Natural killer cell (primary cell): ENCODE measurements around the gene COG5. TPM values are rescaled to one million over a fixed set of nuclear protein-coding genes. Genes with fewer than 3 reads are reported as not detected.

Source experiments
- ATAC-seq, 3 donors: fragments of 150-1000 bp in 2 of 3; fragments of 200-7000 bp in 1 of 3; cut with Tn5 transposase; 1 replicate in 1 of 3; 2 replicates in 2 of 3; pipeline ENCODE4 v1.10.0; 2021; ENCODE audit warnings: mild to moderate bottlenecking in 2 of 3, moderate library complexity in 2 of 3
- DNase-seq, 2 donors: peaks; one replicate each; pipeline versions ENCODE4 v3.0.0 to v3.0.0-alpha.2; 2013 to 2021; ENCODE audit warnings: mixed read lengths in 1 of 2
- H3K27ac ChIP-seq: one replicate; pipeline ENCODE4 v1.5.1; 2013; ENCODE audit warnings: mild to moderate bottlenecking, low read length
- H3K27me3 ChIP-seq: one replicate; pipeline ENCODE4 v1.6.1; 2013; ENCODE audit warnings: low read length; ENCODE audit not compliant: control insufficient read depth, insufficient read depth
- H3K36me3 ChIP-seq: one replicate; pipeline ENCODE4 v1.6.1; 2013; ENCODE audit warnings: low read length; ENCODE audit not compliant: control insufficient read depth, insufficient read depth
- H3K4me1 ChIP-seq: one replicate; pipeline ENCODE4 v1.6.1; 2013; ENCODE audit warnings: low read length; ENCODE audit not compliant: control insufficient read depth, insufficient read depth
- H3K4me3 ChIP-seq: one replicate; pipeline ENCODE4 v1.5.1; 2013; ENCODE audit warnings: low read length
- H3K9me3 ChIP-seq: one replicate; pipeline ENCODE4 v1.6.1; 2013; ENCODE audit warnings: low read length; ENCODE audit not compliant: control insufficient read depth, insufficient read depth
- H3K27ac Mint-ChIP-seq, 2 donors: one replicate each; pipeline ENCODE4 v1.8.0; 2022; ENCODE audit warnings: mild to moderate bottlenecking in 2 of 2, mixed read lengths in 2 of 2, moderate library complexity in 1 of 2
- H3K27me3 Mint-ChIP-seq, 2 donors: one replicate each; pipeline ENCODE4 v1.8.0; 2022; ENCODE audit warnings: low read depth in 2 of 2, mixed read lengths in 2 of 2
- H3K36me3 Mint-ChIP-seq: one replicate; pipeline ENCODE4 v1.8.0; 2022; ENCODE audit warnings: mixed read lengths
- H3K4me1 Mint-ChIP-seq, 2 donors: one replicate each; pipeline ENCODE4 v1.8.0; 2022; ENCODE audit warnings: mixed read lengths in 2 of 2
- H3K4me3 Mint-ChIP-seq: one replicate; pipeline ENCODE4 v1.8.0; 2022; ENCODE audit warnings: mild to moderate bottlenecking, moderate library complexity, mixed read lengths
- H3K9me3 Mint-ChIP-seq, 2 donors: one replicate each; pipeline ENCODE4 v1.8.0; 2022; ENCODE audit warnings: mixed read lengths in 2 of 2
- CTCF ChIP-seq: fragments of 200-600 bp; IDR thresholded peaks from one replicate; pipeline ENCODE4 v1.8.0; 2022; ENCODE audit warnings: antibody characterized with exemption
- WGBS: methylation state at CpG from one replicate; pipeline ENCODE4 v1.1.7; 2013; ENCODE audit warnings: missing lambda C conversion rate; ENCODE audit not compliant: insufficient coverage; 5-methylcytosine and 5-hydroxymethylcytosine counted together
- intact Hi-C: fragments of 100-400 bp; cut with micrococcal nuclease; formaldehyde crosslinking; loops from one replicate; pipeline ENCODE4 v1.14.2; 2022
- total RNA-seq, 4 donors: library from RNA; stranded (reverse); fragments of 120-200 nt in 1 of 4; gene quantifications; one replicate each; pipeline versions ENCODE4 v1.2.3 to v1.2.4, GENCODE V29; 2013 to 2022

The COG5 gene
- total RNA-seq, 3 donors from 2014 or later (not counting 1 experiment from before 2014, with no cell fraction given), result 49.2 to 54.6 (median 54.2) TPM

GRCh38 chr7:107430057-107430456 lies 133.7 kb downstream of the COG5 start:
- Mint-ChIP-seq H3K4me1 (peaks cover 23 to 24% of the 10 kb centered on the region in 2 donors), H3K27me3 (no peaks in the 10 kb centered on the region), H3K36me3 (no peaks in the 10 kb centered on the region), H3K27ac (no peak overlapping the region), H3K9me3 (no peaks in the 10 kb centered on the region), H3K4me3 (no peak overlapping the region)
- ATAC-seq (no peak), DNase-seq (no peak)
- Histone ChIP-seq H3K27me3 (no peaks in the 10 kb centered on the region), H3K36me3 (no peaks in the 10 kb centered on the region), H3K9me3 (no peaks in the 10 kb centered on the region), H3K4me3 (no peak overlapping the region), H3K4me1 (no peaks in the 10 kb centered on the region), H3K27ac (no peak overlapping the region)
- intact Hi-C loops, result no loop called here
- TF ChIP-seq CTCF, result no peak

GRCh38 chr7:107428642-107429041 lies 135.1 kb downstream of the COG5 start:
- Mint-ChIP-seq H3K36me3 (no peaks in the 10 kb centered on the region), H3K4me3 (no peak overlapping the region), H3K9me3 (no peaks in the 10 kb centered on the region), H3K27me3 (no peaks in the 10 kb centered on the region), H3K4me1 (peaks cover 23 to 25% of the 10 kb centered on the region in 2 donors), H3K27ac (no peak overlapping the region)
- Histone ChIP-seq H3K4me3 (no peak overlapping the region), H3K27me3 (no peaks in the 10 kb centered on the region), H3K9me3 (no peaks in the 10 kb centered on the region), H3K27ac (no peak overlapping the region), H3K4me1 (no peaks in the 10 kb centered on the region), H3K36me3 (no peaks in the 10 kb centered on the region)
- intact Hi-C loops, result no loop called here
- DNase-seq, result no peak
- TF ChIP-seq CTCF, result no peak
- ATAC-seq, result no peak
- no CpG with 5 or more reads among the region's 1 CpG for WGBS

- intact Hi-C loops, result no loop called here
- ATAC-seq, result no peak
- Histone ChIP-seq H3K9me3 (no peaks in the 10 kb centered on the region), H3K27me3 (no peaks in the 10 kb centered on the region), H3K36me3 (no peaks in the 10 kb centered on the region), H3K27ac (no peak overlapping the region), H3K4me3 (no peak overlapping the region), H3K4me1 (no peaks in the 10 kb centered on the region)
- no peak overlapping the region for H3K4me3 Mint-ChIP-seq
- no peak for TF ChIP-seq CTCF
- H3K4me1 Mint-ChIP-seq, result peaks cover 18 to 30% of the 10 kb centered on the region in 2 donors
- no peak for DNase-seq
- no peaks in the 10 kb centered on the region for H3K36me3 Mint-ChIP-seq
- H3K27ac Mint-ChIP-seq, result no peak overlapping the region
- H3K9me3 Mint-ChIP-seq, result no peaks in the 10 kb centered on the region
- no peaks in the 10 kb centered on the region for H3K27me3 Mint-ChIP-seq
- WGBS, result 99% methylated on average over 5 of the region's 5 CpGs
Observed at GRCh38 chr7:107427462-107427861, 136.3 kb downstream of the COG5 start.

GRCh38 chr7:107414198-107414597 lies 149.5 kb downstream of the COG5 start:
- Mint-ChIP-seq H3K36me3 (peaks cover 5% of the 10 kb centered on the region), H3K4me3 (no peak overlapping the region), H3K4me1 (peaks cover 0 to 5% of the 10 kb centered on the region in 2 donors), H3K27me3 (no peaks in the 10 kb centered on the region), H3K27ac (no peak overlapping the region), H3K9me3 (no peaks in the 10 kb centered on the region)
- Histone ChIP-seq H3K27me3 (no peaks in the 10 kb centered on the region), H3K36me3 (peaks cover 6% of the 10 kb centered on the region), H3K4me1 (no peaks in the 10 kb centered on the region), H3K4me3 (no peak overlapping the region), H3K27ac (no peak overlapping the region), H3K9me3 (no peaks in the 10 kb centered on the region)
- DNase-seq (no peak), ATAC-seq (no peak)
- WGBS, result no CpG with 5 or more reads among the region's 1 CpG
- no peak for TF ChIP-seq CTCF
- intact Hi-C loops, result no loop called here
